NOMO-1 treated with DMSO at 0.1 percent for 48 hours (cell line): ENCODE results near the gene CHL1.
"Not testable (repeated sequence)": the region's sequence is repeated elsewhere in the genome, so short reads cannot be mapped to it uniquely, and the experiment has no call there.

Source experiments
- DNase-seq: peaks from one replicate; lab custom pipeline; 2025; ENCODE audit not compliant: unreplicated experiment; lab: John Stamatoyannopoulos, UW

CHL1 gene

GRCh38 chr3:330494-331115, 134.0 kb downstream of the CHL1 start:
- DNase-seq, result no peak

- no peak for DNase-seq
These were observed 135.3 kb downstream of the CHL1 start for GRCh38 chr3:331881-332280.

- no peak for DNase-seq
These were observed 136.1 kb downstream of the CHL1 start for GRCh38 chr3:332701-333100.

GRCh38 chr3:335240-335639, 138.7 kb downstream of the CHL1 start:
- no peak for DNase-seq

- no peak for DNase-seq
These were observed 142.8 kb downstream of the CHL1 start for GRCh38 chr3:339351-339750.

GRCh38 chr3:341998-342397, 145.4 kb downstream of the CHL1 start:
- no peak for DNase-seq

- no peak for DNase-seq
These were observed 149.6 kb downstream of the CHL1 start for GRCh38 chr3:346186-346585.

GRCh38 chr3:347581-347980, 151.0 kb downstream of the CHL1 start:
- no peak for DNase-seq

- DNase-seq, result no peak
These were observed 154.4 kb downstream of the CHL1 start for GRCh38 chr3:350871-351371.

- no peak for DNase-seq
These were observed 156.0 kb downstream of the CHL1 start for GRCh38 chr3:352599-352998.

- DNase-seq, result no peak
These were observed 156.7 kb downstream of the CHL1 start for GRCh38 chr3:353191-353739.

GRCh38 chr3:354432-354831, 157.9 kb downstream of the CHL1 start:
- peak; percentile 15 for DNase-seq

GRCh38 chr3:355622-356021, 159.1 kb downstream of the CHL1 start:
- no peak for DNase-seq

GRCh38 chr3:356952-357351, 160.4 kb downstream of the CHL1 start:
- no peak for DNase-seq

- DNase-seq, result no peak
These were observed 163.1 kb downstream of the CHL1 start for GRCh38 chr3:359672-360071.

GRCh38 chr3:362681-363338, 166.2 kb downstream of the CHL1 start:
- DNase-seq, result no peak

GRCh38 chr3:364287-364686, 167.7 kb downstream of the CHL1 start:
- no peak for DNase-seq

GRCh38 chr3:365268-365667, 168.7 kb downstream of the CHL1 start:
- no peak for DNase-seq

- not testable (repeated sequence) for DNase-seq
These were observed 169.7 kb downstream of the CHL1 start for GRCh38 chr3:366253-366652.

GRCh38 chr3:373193-373779, 176.7 kb downstream of the CHL1 start:
- no peak for DNase-seq

- no peak for DNase-seq
These were observed 177.9 kb downstream of the CHL1 start for GRCh38 chr3:374459-374858.

GRCh38 chr3:377158-377561, 180.6 kb downstream of the CHL1 start:
- DNase-seq, result peak; percentile 45
